D721Med (cell line): ENCODE measurements around the gene RPL15.

Source experiments
- DNase-seq: peaks from one replicate; pipeline ENCODE4 v3.0.0; 2011; ENCODE audit warnings: low spot score; ENCODE audit not compliant: insufficient read length
- FAIRE-seq: peaks from 2 replicates; lab custom pipeline; 2011; peaks lifted over from hg19 to GRCh38; lab: Jason Lieb, UNC
- CTCF ChIP-seq: IDR thresholded peaks from 2 replicates; pipeline ENCODE4 v1.5.1; 2012; ENCODE audit warnings: mild to moderate bottlenecking, control low read depth; ENCODE audit not compliant: insufficient read depth; ENCODE audit errors: missing control alignments

RPL15 gene

GRCh38 chr3:23932571-23932970 lies 15.6 kb downstream of the RPL15 start:
- TF ChIP-seq CTCF, result no peak
- FAIRE-seq, result no peak

GRCh38 chr3:23934253-23934652 lies 17.3 kb downstream of the RPL15 start:
- no peak for TF ChIP-seq CTCF
- DNase-seq (no peak), FAIRE-seq (no peak)

More at GRCh38 chr3:23932571-23932970, 15.6 kb downstream of the RPL15 start:
- DNase-seq, result no peak

- no peak for TF ChIP-seq CTCF
- DNase-seq (no peak), FAIRE-seq (no peak)
Observed at GRCh38 chr3:23937296-23937695, 20.4 kb downstream of the RPL15 start.

- DNase-seq (no peak), FAIRE-seq (no peak)
- TF ChIP-seq CTCF, result no peak
Observed at GRCh38 chr3:23938688-23939087, 21.8 kb downstream of the RPL15 start.

- DNase-seq (no peak), FAIRE-seq (no peak)
- TF ChIP-seq CTCF, result no peak
Observed at GRCh38 chr3:23940775-23941174, 23.8 kb downstream of the RPL15 start.

- no peak for TF ChIP-seq CTCF
- FAIRE-seq, result no peak
Observed at GRCh38 chr3:23941440-23941839, 24.5 kb downstream of the RPL15 start.

GRCh38 chr3:23942546-23942945 lies 25.6 kb downstream of the RPL15 start:
- FAIRE-seq (no peak), DNase-seq (no peak)
- no peak for TF ChIP-seq CTCF

More at GRCh38 chr3:23941440-23941839, 24.5 kb downstream of the RPL15 start:
- DNase-seq, result no peak
